GM12878 (cell line): ENCODE measurements around the gene ATXN1. TPM values are rescaled to one million over a fixed set of nuclear protein-coding genes. Genes with fewer than 3 reads are reported as not detected.

ENCODE experiments used
- CREB1 ChIP-seq: IDR thresholded peaks from 2 replicates; pipeline ENCODE4 v1.6.1; 2012; ENCODE audit warnings: low read depth, mild to moderate bottlenecking, inconsistent platforms
- EP300 ChIP-seq, 2 experiments: fragments of 150-350 bp in 1 of 2; IDR thresholded peaks; 2 replicates each; pipeline ENCODE4 v1.6.1; 2011 to 2012; ENCODE audit warnings: low read depth in 2 of 2, low read length in 2 of 2, borderline replicate concordance in 1 of 2, improper control_type of control experiment in 1 of 2, inconsistent platforms in 1 of 2; ENCODE audit not compliant: control insufficient read depth in 1 of 2
- IKZF2 ChIP-seq, 2 experiments: fragments of 450-650 bp; IDR thresholded peaks; 2 replicates each; pipeline ENCODE4 v1.6.1; 2017; ENCODE audit warnings: mild to moderate bottlenecking in 2 of 2, moderate library complexity in 2 of 2
- JUNB ChIP-seq: IDR thresholded peaks from 2 replicates; pipeline ENCODE4 v1.6.1; 2016; ENCODE audit warnings: antibody characterized with exemption, mild to moderate bottlenecking
- KAT2A ChIP-seq: conservative IDR thresholded peaks from 2 replicates; pipeline ENCODE4 v1.6.1; 2011; ENCODE audit warnings: low read depth, low read length; ENCODE audit not compliant: control insufficient read depth
- KLF5 ChIP-seq: fragments of 450-650 bp; IDR thresholded peaks from 2 replicates; pipeline ENCODE4 v1.6.1; 2014; ENCODE audit warnings: mild to moderate bottlenecking; ENCODE audit not compliant: partially characterized antibody
- MTA3 ChIP-seq: IDR thresholded peaks from 2 replicates; pipeline ENCODE4 v1.6.1; 2012; ENCODE audit warnings: low read length, inconsistent platforms, borderline replicate concordance
- MYC ChIP-seq: IDR thresholded peaks from 2 replicates; pipeline ENCODE4 v1.6.1; 2011; ENCODE audit warnings: mild to moderate bottlenecking, low read length, moderate library complexity, inconsistent platforms; ENCODE audit not compliant: insufficient read depth, insufficient replicate concordance, insufficient read length, severe bottlenecking
- NFIC ChIP-seq: IDR thresholded peaks from 2 replicates; pipeline ENCODE4 v1.6.1; 2012; ENCODE audit warnings: low read depth, mild to moderate bottlenecking, inconsistent platforms, low read length, moderate library complexity
- POLR2A ChIP-seq: IDR thresholded peaks from 2 replicates; pipeline ENCODE4 v1.6.1; 2011; ENCODE audit warnings: low read depth, mild to moderate bottlenecking, low read length
- POLR2AphosphoS2 ChIP-seq: IDR thresholded peaks from 2 replicates; pipeline ENCODE4 v1.6.1; 2011; ENCODE audit warnings: low read depth, mild to moderate bottlenecking, low read length, improper control_type of control experiment, moderate library complexity
- RCOR1 ChIP-seq: conservative IDR thresholded peaks from 2 replicates; pipeline ENCODE4 v1.6.1; 2012; ENCODE audit warnings: low read depth, low read length, improper control_type of control experiment
- SREBF2 ChIP-seq: IDR thresholded peaks from 2 replicates; pipeline ENCODE4 v1.6.1; 2012; ENCODE audit warnings: mild to moderate bottlenecking, low read length
- SUZ12 ChIP-seq: fragments of 200-600 bp; sonication (generic); IDR thresholded peaks from one replicate; pipeline ENCODE4 v1.6.1; 2018; ENCODE audit warnings: antibody characterized with exemption, mild to moderate bottlenecking; ENCODE audit not compliant: unreplicated experiment
- WRNIP1 ChIP-seq: IDR thresholded peaks from 2 replicates; pipeline ENCODE4 v1.6.1; 2011; ENCODE audit warnings: low read depth, low read length, improper control_type of control experiment, borderline replicate concordance
- ZNF217 ChIP-seq: fragments of 450-650 bp; IDR thresholded peaks from 2 replicates; pipeline ENCODE4 v1.6.1; 2017; ENCODE audit warnings: antibody characterized with exemption, mild to moderate bottlenecking
- polyA plus RNA-seq, 11 experiments: library from polyadenylated mRNA; depleted of rRNA in 4 of 11; unstranded in 6 of 11; stranded (reverse) in 5 of 11; fragments of >200 nt; fragmentation: Nextera tagmentation in 4 of 11; fragmentation: Illumina TruSeq in 1 of 11; extraction: Ambion mirVana in 4 of 11; extraction: Trizol in 1 of 11; gene quantifications; 1 replicate in 1 of 11; 2 replicates in 10 of 11; pipeline versions ENCODE4 v1.2.1 to v1.2.3, GENCODE V29; 2011 to 2016; ENCODE audit warnings: inconsistent platforms in 2 of 11, missing spikeins in 2 of 11, low read depth in 1 of 11
- total RNA-seq, 4 experiments: library from RNA; depleted of rRNA in 3 of 4; stranded (reverse); fragments of >200 nt in 3 of 4; fragmentation: Illumina TruSeq in 1 of 4; extraction: Trizol in 1 of 4; gene quantifications; 2 replicates each; pipeline versions ENCODE4 v1.2.1 to v1.2.3, GENCODE V29; 2013 to 2021
- TF ChIP-seq, protein P1 (sequence below): fragments of 450-650 bp; IDR thresholded peaks from 2 replicates; pipeline ENCODE4 v1.6.1; 2017; ENCODE audit warnings: mild to moderate bottlenecking, low read depth, inconsistent platforms; ENCODE audit not compliant: poor library complexity, severe bottlenecking
- TF ChIP-seq, protein P2 (sequence below): IDR thresholded peaks from 2 replicates; pipeline ENCODE4 v1.6.1; 2012; ENCODE audit warnings: low read depth, low read length, improper control_type of control experiment
- TF ChIP-seq, protein P3 (sequence below): fragments of 450-650 bp; IDR thresholded peaks from 2 replicates; pipeline ENCODE4 v1.6.1; 2017; ENCODE audit warnings: antibody characterized with exemption, mild to moderate bottlenecking, moderate library complexity
- TF ChIP-seq, protein P4 (sequence below): fragments of 450-650 bp; IDR thresholded peaks from 2 replicates; pipeline ENCODE4 v1.6.1; 2017; ENCODE audit warnings: mild to moderate bottlenecking
- TF ChIP-seq, protein P5 (sequence below): IDR thresholded peaks from 2 replicates; pipeline ENCODE4 v1.6.1; 2011; ENCODE audit warnings: borderline replicate concordance, low read depth, mild to moderate bottlenecking, moderate library complexity, mixed read lengths, low read length; ENCODE audit not compliant: insufficient read depth; ENCODE audit errors: extremely low read length

The ATXN1 gene
- total and polyA plus RNA-seq, 10 of the 15 experiments (the other 5 are each of a cell fraction or from before 2014, with no cell fraction given) = 12.2 to 51.2 (median 20.5) TPM

DNA sequence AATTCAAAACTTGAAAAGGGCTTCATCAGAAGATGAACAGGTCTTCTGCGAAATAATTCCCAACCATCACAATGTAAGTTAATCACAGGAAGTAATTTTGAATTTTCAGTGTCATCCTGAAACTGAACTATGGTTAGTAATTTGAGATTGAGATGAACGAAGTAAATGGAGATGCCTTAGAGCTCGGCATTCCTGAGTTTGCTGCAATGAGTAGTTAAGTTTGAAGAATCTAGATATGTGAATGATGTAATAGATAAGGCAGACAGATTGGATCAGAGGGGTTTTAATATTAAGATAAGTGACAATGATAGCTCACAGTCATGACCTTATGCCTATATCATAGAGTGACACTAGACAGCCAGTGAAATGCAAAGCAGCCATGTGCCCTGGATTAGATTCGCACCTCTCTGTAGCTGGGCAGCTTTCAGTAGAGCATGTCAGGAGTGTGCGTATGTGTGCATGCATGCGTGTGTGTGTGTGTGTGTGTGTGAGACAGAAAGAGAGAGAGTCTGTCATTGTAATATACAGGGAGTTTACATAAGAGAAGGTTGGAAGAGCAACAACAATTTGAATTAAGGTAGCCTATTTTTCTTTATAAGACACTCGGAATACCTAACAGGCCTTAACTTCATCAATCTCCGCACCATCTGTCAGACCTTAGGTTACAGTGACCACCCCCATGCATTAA lies 289.9 kb downstream of the ATXN1 start (continued):
- TF ChIP-seq, protein P1, sequence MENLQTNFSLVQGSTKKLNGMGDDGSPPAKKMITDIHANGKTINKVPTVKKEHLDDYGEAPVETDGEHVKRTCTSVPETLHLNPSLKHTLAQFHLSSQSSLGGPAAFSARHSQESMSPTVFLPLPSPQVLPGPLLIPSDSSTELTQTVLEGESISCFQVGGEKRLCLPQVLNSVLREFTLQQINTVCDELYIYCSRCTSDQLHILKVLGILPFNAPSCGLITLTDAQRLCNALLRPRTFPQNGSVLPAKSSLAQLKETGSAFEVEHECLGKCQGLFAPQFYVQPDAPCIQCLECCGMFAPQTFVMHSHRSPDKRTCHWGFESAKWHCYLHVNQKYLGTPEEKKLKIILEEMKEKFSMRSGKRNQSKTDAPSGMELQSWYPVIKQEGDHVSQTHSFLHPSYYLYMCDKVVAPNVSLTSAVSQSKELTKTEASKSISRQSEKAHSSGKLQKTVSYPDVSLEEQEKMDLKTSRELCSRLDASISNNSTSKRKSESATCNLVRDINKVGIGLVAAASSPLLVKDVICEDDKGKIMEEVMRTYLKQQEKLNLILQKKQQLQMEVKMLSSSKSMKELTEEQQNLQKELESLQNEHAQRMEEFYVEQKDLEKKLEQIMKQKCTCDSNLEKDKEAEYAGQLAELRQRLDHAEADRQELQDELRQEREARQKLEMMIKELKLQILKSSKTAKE = peak; percentile 79
- TF ChIP-seq, protein P2, sequence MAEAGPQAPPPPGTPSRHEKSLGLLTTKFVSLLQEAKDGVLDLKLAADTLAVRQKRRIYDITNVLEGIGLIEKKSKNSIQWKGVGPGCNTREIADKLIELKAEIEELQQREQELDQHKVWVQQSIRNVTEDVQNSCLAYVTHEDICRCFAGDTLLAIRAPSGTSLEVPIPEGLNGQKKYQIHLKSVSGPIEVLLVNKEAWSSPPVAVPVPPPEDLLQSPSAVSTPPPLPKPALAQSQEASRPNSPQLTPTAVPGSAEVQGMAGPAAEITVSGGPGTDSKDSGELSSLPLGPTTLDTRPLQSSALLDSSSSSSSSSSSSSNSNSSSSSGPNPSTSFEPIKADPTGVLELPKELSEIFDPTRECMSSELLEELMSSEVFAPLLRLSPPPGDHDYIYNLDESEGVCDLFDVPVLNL = no peak
- TF ChIP-seq KAT2A (no peak), POLR2A (peak; percentile 47; the same call in 1 of the 2 replicates), SREBF2 (no peak), EP300 (IDR thresholded peaks at IDR 0.05; ENCODE audit: borderline replicate concordance in 1 of 2, control insufficient read depth in 1 of 2, low read depth in 2 of 2, low read length in 2 of 2) (peak; percentile 74 to 81; a peak in 3 of 4 replicates), JUNB (peak; percentile 77), WRNIP1 (no peak), SUZ12 (no peak), NFIC (peak; percentile 84), ZNF217 (peak; percentile 48), MYC (no peak), POLR2AphosphoS2 (no peak), CREB1 (peak; percentile 63; the same call in 1 of the 2 replicates), KLF5 (peak; percentile 33), IKZF2 (IDR thresholded peaks at IDR 0.05) (peak; percentile 91 to 94), RCOR1 (no peak), MTA3 (no peak; the same call in 1 of the 2 replicates)
- TF ChIP-seq, protein P3, sequence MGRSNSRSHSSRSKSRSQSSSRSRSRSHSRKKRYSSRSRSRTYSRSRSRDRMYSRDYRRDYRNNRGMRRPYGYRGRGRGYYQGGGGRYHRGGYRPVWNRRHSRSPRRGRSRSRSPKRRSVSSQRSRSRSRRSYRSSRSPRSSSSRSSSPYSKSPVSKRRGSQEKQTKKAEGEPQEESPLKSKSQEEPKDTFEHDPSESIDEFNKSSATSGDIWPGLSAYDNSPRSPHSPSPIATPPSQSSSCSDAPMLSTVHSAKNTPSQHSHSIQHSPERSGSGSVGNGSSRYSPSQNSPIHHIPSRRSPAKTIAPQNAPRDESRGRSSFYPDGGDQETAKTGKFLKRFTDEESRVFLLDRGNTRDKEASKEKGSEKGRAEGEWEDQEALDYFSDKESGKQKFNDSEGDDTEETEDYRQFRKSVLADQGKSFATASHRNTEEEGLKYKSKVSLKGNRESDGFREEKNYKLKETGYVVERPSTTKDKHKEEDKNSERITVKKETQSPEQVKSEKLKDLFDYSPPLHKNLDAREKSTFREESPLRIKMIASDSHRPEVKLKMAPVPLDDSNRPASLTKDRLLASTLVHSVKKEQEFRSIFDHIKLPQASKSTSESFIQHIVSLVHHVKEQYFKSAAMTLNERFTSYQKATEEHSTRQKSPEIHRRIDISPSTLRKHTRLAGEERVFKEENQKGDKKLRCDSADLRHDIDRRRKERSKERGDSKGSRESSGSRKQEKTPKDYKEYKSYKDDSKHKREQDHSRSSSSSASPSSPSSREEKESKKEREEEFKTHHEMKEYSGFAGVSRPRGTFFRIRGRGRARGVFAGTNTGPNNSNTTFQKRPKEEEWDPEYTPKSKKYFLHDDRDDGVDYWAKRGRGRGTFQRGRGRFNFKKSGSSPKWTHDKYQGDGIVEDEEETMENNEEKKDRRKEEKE = no peak
- TF ChIP-seq, protein P4, sequence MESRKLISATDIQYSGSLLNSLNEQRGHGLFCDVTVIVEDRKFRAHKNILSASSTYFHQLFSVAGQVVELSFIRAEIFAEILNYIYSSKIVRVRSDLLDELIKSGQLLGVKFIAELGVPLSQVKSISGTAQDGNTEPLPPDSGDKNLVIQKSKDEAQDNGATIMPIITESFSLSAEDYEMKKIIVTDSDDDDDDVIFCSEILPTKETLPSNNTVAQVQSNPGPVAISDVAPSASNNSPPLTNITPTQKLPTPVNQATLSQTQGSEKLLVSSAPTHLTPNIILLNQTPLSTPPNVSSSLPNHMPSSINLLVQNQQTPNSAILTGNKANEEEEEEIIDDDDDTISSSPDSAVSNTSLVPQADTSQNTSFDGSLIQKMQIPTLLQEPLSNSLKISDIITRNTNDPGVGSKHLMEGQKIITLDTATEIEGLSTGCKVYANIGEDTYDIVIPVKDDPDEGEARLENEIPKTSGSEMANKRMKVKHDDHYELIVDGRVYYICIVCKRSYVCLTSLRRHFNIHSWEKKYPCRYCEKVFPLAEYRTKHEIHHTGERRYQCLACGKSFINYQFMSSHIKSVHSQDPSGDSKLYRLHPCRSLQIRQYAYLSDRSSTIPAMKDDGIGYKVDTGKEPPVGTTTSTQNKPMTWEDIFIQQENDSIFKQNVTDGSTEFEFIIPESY = no peak
- TF ChIP-seq, protein P5, sequence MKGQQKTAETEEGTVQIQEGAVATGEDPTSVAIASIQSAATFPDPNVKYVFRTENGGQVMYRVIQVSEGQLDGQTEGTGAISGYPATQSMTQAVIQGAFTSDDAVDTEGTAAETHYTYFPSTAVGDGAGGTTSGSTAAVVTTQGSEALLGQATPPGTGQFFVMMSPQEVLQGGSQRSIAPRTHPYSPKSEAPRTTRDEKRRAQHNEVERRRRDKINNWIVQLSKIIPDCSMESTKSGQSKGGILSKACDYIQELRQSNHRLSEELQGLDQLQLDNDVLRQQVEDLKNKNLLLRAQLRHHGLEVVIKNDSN = no peak
